GM18511 (cell line): ENCODE measurements around the gene TTN.

ENCODE experiments used
- ATAC-seq: cut with Tn5 transposase; IDR thresholded peaks from one replicate; pipeline ENCODE4 v1.9.1; 2021; ENCODE audit warnings: mild to moderate bottlenecking, moderate library complexity; ENCODE audit not compliant: unreplicated experiment

TTN gene

DNA sequence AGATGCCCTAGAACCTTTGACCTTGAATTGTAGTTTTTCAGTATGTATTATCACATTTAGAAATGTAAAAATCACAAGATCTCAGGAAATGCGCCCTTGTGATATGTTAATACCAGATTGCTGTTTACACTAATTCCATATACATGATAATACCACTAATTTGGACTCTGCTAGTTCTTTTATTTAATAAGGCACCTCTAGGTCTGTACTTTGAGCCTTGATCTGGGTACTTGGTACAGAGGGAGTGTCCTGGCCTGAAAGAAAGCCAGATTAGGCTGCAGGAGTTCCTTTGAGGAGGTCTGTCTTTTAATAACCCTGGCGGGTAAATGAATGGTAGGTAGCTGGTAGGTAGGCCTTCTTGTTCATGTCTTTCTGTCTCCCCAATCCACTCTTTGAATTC, 300.7 kb downstream of the TTN start:
- no peak for ATAC-seq

DNA sequence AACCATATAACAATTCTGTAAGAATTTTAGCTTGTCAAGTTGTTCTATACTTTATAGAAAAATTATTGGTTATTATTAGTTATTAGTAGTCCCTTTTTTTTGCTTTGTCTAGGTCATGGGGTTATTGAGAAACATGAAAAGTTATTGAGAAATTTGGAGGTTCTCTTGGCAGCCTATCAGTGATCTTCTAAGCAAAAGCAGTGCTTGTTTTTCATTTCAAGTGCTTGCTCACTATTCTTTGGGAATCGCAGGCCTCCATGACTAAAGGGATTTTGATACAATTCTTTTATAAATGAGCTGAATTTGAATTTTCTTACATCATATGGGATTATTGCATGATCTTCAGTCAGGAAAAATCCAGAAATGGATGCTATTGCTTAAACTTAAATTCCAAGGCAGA, 301.1 kb downstream of the TTN start:
- no peak for ATAC-seq

DNA sequence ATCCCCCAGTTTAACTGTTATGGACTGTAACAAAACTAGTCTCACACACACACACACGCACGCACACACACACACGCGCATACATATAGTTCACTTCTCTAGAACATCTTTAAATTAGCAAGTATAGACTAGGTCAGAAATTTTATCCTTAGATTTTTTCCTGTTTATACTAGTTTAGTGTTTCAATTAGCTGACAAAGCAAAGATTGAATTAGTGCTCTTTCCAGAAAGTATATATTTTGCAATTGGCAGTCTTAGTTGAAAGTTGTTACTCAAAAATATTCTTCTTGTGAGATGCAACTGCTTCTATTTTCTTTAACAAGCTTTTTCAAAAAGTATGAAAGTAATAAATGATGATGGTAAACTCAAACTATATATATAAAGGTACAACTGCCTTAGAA, 304.5 kb downstream of the TTN start:
- ATAC-seq: no peak

DNA sequence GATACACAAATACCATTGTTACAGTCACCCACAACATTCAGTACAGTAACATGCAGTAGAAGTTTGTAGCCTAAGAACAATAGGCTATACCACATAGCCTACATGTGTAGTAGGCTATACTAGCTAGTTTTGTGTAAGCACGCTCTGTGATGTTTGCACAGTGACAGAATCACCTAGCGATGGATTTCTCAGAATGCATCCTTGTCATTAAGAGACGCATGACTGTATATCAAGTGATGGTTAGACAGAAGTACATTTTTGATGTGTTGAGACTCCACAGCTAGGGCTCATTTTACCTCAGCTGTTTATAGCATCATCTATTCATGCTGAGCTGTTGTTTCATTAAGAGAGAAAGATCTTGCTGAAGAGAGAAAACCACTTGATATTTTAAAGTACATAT, 307.6 kb downstream of the TTN start:
- no peak for ATAC-seq

DNA sequence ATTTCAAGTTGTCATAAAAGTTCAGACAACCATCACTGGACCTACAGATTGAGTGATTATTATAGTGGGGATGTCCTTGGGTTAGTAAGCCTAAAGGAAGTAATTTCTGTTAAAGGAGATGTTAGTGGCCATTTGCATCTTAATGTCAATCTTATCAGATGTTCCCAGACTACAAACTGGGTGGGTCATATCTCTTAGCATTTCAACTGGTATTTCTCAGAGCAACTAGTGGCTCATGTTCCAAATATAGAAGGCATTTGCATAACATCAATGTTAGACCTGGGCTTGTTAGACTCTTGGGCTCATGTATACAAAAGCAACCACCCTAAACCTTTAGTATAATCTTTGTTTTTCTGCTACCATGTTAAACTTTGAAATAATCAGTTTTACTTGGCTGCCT, 309.1 kb downstream of the TTN start:
- ATAC-seq: no peak

DNA sequence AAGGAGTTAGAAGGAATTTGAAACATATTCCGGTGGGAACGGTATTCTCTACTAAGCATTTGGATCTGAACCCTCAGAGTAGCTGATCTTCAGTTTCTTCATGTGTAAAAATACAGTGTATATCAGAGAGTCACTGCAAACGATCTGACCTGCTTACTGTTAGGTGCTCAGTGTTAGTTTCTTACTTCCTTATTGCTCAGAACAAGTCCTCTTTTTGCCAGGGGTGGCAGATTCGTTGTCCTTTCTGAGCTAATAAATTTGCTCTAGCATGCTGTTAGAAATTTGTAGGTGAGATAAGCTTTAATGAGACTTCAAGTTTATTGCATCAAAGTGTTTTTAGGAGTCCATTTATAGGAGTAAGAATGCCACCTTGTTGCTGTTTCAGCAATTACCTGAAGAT, 311.2 kb downstream of the TTN start:
- ATAC-seq: no peak

DNA sequence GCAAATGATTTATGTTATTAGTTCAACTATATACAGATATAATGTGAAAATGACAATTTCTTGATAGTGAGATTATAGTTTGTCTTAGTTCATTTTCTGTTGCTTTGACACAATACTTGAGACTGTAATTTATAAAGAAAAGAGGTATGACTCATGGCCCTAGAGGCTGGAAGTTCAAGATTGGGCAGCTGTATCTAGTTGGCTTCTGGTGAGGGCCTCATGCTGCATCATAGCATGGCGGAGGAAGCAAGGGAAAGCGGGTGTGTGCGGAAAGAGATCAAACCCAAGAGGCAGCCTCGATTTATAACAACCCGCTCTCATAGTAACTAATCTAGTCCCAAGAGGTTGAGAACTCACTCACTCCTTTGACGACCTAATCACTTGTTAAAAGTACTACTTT, 315.6 kb downstream of the TTN start:
- ATAC-seq: no peak

DNA sequence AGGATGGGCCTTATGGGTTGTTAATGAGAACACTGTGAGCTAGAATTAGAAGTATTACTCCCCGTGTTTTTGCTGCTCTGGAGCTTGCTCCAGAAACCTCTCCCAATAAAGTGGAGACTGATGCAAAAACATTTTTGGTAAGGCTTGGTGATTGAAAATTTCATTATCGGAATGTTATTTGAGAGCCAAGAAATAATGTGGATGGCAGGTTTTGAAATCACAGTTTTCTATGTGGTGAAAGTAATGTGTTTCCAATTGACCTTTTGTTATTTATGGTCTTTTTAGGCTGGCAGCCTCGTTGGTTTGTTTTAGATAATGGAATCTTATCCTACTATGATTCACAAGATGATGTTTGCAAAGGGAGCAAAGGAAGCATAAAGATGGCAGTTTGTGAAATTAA, 321.9 kb downstream of the TTN start:
- ATAC-seq: no peak

DNA sequence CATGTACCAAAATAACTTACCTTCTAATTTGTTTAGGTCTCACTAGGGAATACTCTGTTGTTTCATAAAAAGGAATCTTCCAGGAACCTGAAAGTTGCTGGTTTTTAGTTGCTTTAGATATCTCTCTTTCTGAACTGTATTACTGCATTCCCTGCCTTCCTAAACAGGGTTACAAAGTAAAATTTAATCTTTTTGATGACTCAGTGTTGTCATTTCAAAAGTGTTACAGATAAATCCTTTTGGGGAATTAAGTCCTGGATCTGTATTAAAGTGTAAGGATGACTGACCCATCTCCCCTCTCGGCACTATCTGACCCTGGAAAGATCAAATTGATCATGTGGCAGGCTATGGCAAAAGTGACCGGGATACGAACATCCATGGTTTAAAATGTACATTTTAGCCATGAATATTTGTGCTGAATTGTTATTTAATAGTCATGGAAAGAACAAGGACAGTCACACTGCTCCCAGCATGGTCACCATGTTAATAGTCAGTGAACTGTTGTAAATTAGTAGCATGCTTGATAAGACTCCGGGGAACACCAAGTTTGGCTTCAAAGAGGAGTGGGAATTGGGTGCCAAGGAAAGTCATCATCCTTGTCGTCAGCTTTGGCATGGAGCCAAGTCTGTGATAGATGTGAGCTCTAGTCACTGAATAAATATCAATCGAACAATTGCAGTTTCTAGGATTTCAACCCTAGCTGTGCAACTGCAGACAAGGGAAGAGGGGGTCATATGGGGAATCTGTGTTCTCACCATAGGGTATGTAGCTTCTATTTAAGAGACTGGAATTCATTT, 322.8 kb downstream of the TTN start:
- no peak for ATAC-seq

DNA sequence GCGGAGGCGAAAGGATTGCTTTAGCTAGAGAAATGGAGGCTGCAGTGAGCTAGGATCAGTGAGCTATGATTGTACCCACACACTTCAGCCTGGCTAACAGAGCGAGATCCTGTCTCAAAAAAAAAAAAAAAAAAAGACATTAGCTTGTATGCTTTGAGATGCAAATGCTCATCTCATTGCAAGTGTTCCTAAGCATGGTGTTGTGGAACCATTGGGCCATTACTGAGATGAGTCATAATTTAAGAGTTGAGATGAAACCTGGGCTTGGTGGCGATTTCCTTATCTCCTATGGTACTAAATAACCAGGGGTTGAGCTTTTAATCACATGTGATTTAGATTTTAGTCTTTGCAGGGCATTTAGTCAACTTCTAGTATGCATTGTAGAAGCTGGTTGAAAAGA, 324.8 kb downstream of the TTN start:
- ATAC-seq: peak; percentile 40

DNA sequence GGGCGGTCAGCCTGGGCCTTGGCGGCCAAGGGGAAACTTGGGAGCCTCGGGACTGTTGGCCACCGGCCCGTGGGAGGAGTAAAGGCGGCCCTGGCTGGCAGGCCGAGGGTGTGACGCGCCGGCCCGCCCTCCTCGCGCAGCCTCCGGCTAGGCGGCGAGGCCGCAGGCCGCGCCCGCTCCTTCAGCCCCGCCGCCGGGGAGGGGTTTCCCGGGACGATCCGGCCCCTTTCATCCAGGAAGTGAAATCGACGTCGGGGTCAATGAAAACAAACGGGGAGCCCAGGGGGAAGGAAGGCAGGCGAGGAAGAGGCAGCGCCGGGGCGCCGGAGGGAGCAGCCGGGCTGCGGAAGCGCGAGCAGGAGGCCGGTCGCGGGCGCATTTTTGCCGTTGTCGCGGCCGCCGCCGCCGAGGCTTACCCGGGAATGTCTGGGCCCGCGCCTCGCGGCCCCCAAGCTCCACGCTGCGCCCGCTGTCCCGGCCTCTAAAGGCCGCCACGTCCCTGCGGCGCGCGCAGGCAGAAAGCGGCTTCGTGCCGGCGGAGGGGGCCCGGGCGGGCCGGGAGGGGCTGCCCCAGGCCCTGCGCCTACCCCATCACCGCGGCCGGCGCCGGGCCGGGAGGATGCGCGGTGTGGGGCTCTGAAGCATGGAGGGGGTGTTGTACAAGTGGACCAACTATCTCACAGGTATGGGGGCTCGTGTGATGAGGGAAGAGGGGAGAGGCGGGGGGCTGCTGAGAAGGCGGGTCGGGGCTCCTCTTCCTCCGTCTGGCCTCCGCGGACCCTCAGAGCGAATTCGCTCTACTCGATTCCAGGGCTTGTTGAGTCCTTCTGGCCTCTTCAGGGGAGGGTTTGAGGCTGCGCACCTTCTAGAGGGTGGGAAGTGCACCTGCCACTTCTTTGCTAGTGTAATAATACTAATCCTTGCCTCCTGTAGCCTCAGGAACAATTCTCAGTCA, 326.7 kb downstream of the TTN start, which contains the start of gene PLEKHA3:
PLEKHA3 (plus strand) TSS at position 231 of the 955 bp plus-strand sequence; CDS start at position 644, 413 bp downstream.
- peak; percentile 63 for ATAC-seq

DNA sequence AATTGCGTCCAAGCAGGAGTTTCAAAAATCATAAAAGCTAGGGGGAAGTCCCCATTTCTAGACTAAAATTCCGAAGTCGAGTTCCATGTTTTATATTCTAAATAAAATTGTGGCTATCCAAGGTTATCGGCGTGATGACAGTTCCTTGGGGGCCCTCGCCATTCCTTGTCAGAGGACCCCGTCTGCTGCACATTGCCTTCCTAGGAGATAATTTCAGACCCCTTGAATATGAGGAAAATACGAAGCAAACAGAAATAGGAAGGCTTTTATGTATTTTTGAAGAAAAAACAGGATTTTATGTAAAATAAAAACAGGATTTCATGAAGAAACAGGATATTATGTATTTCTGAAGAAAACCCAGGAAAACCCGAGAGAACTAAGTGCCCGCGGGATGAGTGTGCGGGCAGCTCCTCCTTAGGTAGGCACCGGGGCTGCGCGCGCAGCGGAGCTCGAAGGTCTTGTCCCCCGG, 327.4 kb downstream of the TTN start:
- ATAC-seq: no peak

DNA sequence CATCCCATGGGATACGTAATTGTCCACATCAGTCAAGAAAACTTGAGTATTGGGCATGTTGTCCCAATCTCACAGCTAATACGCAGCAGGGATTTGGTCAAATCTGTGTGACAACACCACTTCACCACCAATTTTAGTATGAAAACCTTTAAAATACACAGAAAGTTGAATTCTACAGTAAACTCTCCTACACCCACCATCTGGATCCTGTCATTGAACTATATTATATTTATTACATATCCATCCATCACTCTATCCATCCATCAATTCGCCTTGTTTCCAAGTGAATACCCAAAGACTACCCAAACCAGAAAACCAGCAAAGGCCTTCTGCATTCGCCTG, 328.0 kb downstream of the TTN start:
- ATAC-seq: no peak

DNA sequence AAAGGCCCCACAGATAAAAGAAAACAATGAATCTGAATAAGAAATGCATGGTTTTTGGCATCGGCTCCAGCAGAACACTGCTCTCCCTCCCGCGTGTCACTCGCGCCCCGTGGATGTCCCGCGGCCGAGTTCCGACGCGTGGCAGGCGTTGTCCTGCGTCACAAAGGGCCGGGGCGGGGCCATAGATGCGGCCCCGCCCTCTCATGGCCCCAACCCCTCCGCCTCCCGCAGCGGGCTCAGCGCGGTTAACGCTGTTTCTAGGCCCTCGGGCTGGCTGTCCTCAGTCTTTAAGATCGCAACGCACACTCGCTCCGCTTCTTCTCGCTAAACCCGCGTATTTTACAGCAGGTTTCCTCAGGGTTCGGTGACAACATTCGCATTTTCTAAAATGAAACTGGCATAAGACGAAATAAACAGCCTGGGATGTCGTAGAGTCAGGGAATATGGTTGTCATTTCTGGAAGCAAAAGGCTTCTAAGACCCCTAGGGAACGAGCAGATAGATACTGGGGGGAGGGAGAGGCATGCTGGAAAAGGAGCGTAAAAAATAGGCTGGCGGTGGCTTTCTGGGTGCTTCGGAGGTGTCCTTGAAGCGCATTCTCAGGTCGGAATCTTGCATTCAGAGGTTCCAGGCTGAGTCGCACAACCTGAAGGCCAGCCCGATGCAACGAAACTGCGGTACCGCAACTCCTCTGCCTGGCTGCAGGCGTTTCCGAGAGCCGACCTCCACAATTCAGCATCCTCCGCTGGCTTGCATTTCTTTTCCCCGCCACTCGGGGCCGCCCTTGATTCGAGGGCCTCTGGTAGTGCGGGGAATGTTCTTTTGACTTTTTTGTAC, 328.6 kb downstream of the TTN start, which contains the start of gene FKBP7:
FKBP7 (minus strand) TSS at position 162 of the 836 bp plus-strand sequence; CDS start at position 61, 101 bp downstream.
- ATAC-seq: peak; percentile 49

DNA sequence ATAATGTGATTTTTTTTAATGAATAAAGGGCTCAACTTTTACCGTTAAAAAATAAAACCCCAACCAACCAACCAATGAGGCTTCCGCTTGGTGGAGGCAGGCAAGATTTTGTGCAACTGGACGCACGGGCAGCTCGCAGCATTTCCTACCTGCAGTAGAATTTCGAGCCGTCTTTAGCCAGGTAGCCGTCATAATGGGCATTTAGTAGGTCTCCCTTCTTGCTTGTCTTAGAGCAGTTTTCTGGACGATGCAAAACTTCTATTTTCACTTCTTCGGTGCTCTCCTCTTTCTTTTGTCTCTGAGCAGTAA, 329.1 kb downstream of the TTN start:
- ATAC-seq: peak; percentile 7

DNA sequence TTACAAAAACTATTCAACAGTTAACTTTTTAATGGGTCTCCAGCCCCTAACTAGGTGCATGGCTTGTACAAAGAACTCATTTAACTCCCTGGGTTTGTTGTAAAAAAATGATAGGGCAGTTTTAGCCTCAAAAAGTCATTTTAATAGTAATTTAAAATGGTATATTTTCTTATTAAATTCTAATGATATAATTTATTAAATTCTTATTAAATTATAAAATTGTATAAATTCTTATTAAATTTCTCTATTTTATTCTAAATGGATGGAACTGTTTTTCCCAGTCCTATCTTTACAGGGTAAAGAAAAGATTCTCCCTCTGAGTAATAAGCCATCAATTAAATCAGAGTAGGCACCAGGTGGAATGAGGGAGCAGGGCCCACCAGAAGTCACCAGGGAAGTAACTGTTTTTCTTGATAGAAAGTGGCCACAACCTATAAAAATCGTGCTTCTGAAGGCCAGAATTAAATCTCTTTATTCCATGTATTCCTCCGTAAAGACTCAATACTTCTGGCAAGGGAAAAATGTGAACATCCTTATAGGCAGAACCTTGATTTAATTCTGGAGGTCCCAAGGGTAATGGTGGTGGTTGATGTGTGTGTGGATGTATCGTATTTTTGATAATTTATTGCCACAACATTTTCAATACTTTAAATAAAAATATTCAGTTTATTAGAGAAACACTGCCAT, 329.6 kb downstream of the TTN start:
- ATAC-seq: no peak

DNA sequence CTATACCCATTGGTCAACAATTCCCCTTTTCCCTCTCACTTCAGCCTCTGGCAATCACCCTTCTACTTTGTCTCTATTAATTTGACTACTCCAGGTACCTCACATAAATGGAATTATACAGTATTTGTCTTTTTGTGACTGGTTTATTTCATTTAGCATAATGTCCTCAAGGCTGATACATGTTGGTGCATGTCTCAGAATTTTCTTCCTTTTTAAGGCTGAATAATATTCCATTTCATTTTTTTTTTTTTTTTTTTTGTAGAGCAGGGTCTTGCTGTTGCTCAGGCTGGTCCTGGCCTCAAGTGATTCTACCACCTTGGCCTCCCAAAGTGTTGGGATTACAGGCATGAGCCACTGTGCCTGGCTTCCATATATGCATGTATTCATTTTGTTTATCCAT, 330.7 kb downstream of the TTN start:
- ATAC-seq: no peak
